Measurements from ENCODE around the gene UNC13D.
A peak's percentile ranks its signal among the peaks of the same experiment; 100 is the strongest.
"Not testable (repeated sequence)": the region's sequence is repeated elsewhere in the genome, so short reads cannot be mapped to it uniquely, and the experiment has no call there.

UNC13D gene

DNA sequence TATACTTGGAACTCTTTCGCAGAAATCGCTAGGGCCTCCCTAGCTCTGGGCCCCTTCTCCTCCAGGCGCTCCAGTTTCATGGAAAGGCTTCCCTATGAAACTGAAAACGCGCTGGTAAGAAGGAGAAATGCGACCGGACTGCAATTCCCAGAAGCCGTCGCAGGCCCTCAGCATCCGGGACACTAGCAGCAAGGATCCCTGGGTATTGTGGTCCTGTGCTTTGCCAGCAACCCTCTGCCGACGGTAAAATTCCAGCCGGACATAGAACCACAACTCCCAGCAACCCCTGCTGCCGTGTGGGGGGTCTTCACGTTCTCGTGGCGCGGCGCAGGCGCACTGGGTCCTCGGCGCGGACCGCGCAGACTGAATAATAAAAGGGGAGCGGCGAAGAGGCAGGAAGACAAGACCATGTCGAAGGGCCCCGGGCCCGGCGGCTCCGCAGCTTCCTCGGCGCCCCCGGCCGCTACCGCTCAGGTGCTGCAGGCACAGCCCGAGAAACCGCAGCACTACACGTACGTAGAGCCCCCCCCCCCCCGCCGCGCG, 59.7 kb downstream of the UNC13D start, which contains the start of gene UNK:
TSS of gene UNK (plus strand) at position 334 of the 543 bp plus-strand sequence. CDS start at position 409, 75 bp downstream.
- no peaks in the 10 kb centered on the region for H3K36me3 ChIP-seq (ENCODE audit: control insufficient read depth, insufficient read depth, low read length)
- no peaks in the 10 kb centered on the region for H3K27me3 ChIP-seq (ENCODE audit: control insufficient read depth, insufficient read depth, low read length)
- H3K4me3 ChIP-seq (ENCODE audit: low read length): peak within 1 kb of the TSS; percentile 56
- peak within 1 kb of the TSS; percentile 82 for H3K9ac ChIP-seq (ENCODE audit: low read length)
- peaks cover 33% of the 10 kb centered on the region for H3K4me1 ChIP-seq (ENCODE audit: control insufficient read depth, insufficient read depth, low read length)
- H3K9me3 ChIP-seq (ENCODE audit: control insufficient read depth, low read length): no peaks in the 10 kb centered on the region

DNA sequence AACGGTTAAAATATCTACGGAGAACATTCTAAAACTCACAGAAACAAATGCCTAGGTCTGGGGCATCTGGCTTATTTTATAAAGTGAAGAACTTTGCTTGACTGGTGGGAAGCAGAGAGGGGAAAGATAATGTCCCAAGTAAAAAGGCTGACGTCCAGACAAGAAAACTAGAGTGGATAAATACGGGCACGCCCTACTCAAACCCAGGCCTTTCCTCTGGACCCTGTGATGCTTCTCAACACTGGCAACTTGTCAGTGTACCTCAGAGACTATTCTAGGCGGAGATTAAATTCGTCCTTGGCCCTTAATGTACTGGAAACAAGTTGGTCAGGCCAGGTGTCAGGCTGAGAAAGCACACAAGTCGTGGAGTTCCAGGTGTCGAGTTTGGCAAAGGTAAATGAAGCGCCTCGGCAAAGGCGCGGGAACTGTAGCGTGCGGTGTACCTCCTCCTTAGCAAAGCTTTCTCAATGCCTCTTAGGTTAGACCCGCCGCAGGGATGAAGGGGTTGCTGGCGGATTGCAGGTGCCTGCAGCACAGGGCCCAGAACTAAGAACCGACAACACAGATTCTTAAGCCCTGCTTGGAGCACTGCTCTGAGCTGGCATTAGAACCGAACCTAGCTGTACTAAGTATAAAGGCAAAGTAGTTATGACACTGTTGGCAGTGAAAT, 60.3 kb downstream of the UNC13D start:
- Histone ChIP-seq H3K9ac (ENCODE audit: low read length) (peak overlapping the region; percentile 82), H3K4me3 (ENCODE audit: low read length) (peak overlapping the region; percentile 56), H3K4me1 (ENCODE audit: control insufficient read depth, insufficient read depth, low read length) (peaks cover 33% of the 10 kb centered on the region)

DNA sequence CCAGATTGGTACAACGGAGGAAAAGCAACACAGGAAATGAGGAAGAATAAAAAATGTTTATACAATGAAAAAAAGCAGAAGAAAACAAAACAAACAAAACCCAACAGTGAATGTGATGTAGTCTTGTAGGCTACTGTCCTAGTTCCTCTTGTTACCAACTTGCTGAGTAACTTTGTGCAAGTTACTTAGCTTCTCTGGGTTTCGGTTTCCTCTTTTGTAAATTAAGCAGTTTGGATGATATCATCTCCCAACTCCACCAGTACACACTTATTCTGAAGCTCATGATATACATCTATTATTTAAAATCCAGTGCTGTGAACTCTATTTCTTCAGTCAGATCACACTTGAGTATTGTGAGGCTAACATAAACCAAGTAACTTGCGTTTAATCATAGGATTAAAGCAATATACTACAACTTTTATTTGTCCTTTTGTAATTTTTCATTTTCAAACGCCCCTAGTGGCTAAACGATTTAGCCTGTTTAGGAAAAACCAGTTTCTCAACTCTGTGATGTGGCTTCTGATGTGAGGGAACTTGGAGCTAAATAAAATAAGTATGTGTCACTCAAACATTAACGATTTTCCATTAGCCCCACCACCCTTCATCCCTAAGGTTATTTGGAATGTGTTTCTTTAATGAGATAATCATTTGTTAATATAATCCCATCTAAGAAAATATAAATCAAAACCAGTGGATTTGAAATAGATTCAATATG, 61.0 kb downstream of the UNC13D start:
- Histone ChIP-seq H3K27me3 (ENCODE audit: control insufficient read depth, insufficient read depth, low read length) (no peaks in the 10 kb centered on the region), H3K36me3 (ENCODE audit: control insufficient read depth, insufficient read depth, low read length) (no peaks in the 10 kb centered on the region), H3K4me3 (ENCODE audit: low read length) (no peak overlapping the region), H3K9me3 (ENCODE audit: control insufficient read depth, low read length) (no peaks in the 10 kb centered on the region), H3K4me1 (ENCODE audit: control insufficient read depth, insufficient read depth, low read length) (peaks cover 33% of the 10 kb centered on the region), H3K9ac (ENCODE audit: low read length) (peak overlapping the region; percentile 82)

More for the DNA sequence above, 60.3 kb downstream of the UNC13D start:
- Histone ChIP-seq H3K36me3 (ENCODE audit: control insufficient read depth, insufficient read depth, low read length) (no peaks in the 10 kb centered on the region), H3K27me3 (ENCODE audit: control insufficient read depth, insufficient read depth, low read length) (no peaks in the 10 kb centered on the region), H3K9me3 (ENCODE audit: control insufficient read depth, low read length) (no peaks in the 10 kb centered on the region)

DNA sequence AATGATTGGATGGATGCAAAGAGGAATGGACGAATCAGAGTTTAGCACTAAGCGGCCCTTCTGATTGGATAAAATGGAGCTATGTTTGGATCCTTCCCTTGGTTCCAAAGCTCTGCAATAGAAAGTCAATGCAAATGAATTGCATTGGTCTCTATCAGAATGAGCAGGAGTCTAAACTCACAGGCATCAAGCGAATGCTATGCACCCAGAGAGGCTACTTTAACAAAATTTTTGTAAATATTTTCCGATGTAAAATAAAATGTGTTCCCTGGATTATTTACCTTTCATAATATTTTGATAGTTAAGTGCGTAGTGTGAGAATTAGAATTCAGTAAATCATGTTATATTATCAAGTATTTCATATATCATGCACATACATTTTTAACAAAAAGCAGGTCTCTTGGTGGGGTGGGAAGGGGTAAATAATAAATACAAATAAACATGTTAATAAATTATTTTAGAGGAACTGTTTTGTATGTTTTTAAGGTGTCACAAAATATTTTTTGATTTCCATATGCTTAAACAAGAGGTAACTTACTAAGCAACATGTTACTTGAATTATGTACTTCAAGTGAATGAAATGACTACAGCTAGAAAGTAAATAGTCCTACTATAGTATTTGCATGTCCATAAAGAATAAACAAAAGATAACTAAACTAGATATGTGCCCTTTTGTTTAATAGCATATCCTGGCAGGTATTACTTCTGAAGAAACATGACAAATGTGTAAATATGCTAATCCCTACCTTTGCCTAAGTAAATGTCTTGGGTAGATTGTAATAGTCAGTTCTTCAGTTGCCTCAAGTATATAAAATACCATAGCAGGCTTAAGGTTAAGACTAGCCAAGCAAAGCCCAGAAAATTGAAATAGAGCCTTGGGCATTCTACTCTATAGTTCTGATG, 64.0 kb downstream of the UNC13D start:
- H3K9ac ChIP-seq (ENCODE audit: low read length): no peak overlapping the region

DNA sequence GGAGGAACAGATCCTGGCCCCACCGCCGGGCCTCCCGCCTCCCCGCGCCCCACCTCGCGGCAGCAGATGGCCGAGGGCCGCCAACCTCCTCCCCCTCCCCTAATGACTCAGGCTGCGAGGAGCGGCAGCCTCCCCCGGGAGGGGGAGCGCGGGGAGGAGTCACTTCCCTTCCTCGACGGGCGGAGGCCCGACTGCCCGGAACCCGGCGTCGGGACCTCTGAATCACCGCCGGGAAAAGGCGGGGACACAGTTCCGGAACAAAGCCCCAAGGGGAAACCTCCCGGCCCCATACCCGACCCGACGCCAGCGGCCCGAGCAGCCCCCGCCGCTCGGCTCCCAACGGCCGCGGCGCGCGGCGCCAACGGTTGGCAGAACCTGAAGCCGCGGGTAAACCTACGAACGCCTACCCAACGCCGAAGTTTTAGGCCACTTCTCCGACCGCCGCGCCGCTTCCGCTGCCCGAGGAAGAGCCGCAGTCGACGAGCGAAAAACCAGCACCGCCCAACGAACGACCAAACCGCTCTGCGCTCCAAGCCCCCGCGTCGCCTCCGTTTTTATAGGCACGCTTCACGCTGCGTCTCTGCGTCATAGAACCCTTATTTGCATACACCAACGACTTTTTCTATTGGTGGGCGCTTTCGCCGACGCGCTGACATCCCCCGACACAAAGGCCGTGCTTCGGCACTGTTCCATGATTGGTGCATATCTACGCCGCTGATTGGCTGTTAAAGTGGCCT, 64.8 kb downstream of the UNC13D start:
- Histone ChIP-seq H3K9me3 (ENCODE audit: control insufficient read depth, low read length) (no peaks in the 10 kb centered on the region), H3K4me1 (ENCODE audit: control insufficient read depth, insufficient read depth, low read length) (peaks cover 16% of the 10 kb centered on the region), H3K27me3 (ENCODE audit: control insufficient read depth, insufficient read depth, low read length) (no peaks in the 10 kb centered on the region), H3K4me3 (ENCODE audit: low read length) (peak overlapping the region; percentile 75), H3K9ac (ENCODE audit: low read length) (peak overlapping the region; percentile 92), H3K36me3 (ENCODE audit: control insufficient read depth, insufficient read depth, low read length) (no peaks in the 10 kb centered on the region)

More for the DNA sequence above, 64.0 kb downstream of the UNC13D start:
- no peaks in the 10 kb centered on the region for H3K36me3 ChIP-seq (ENCODE audit: control insufficient read depth, insufficient read depth, low read length)
- no peak overlapping the region for H3K4me3 ChIP-seq (ENCODE audit: low read length)
- no peaks in the 10 kb centered on the region for H3K27me3 ChIP-seq (ENCODE audit: control insufficient read depth, insufficient read depth, low read length)
- H3K9me3 ChIP-seq (ENCODE audit: control insufficient read depth, low read length): no peaks in the 10 kb centered on the region
- peaks cover 18% of the 10 kb centered on the region for H3K4me1 ChIP-seq (ENCODE audit: control insufficient read depth, insufficient read depth, low read length)

DNA sequence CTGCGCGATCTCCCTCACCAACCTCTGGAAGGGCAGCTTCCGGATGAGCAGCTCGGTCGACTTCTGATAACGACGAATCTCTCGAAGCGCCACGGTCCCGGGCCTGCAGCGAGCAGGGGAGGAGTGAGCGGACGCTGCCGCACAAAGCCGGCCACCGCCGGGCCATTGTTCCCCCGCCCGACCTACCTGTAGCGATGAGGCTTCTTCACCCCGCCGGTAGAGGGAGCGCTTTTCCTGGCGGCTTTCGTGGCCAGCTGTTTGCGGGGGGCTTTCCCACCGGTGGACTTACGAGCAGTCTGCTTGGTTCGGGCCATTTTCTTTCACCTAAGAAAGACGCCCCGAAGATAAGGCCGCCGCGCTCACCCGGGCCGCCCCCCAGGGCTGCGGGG, 65.3 kb downstream of the UNC13D start:
- peak overlapping the region; percentile 75 for H3K4me3 ChIP-seq (ENCODE audit: low read length)

DNA sequence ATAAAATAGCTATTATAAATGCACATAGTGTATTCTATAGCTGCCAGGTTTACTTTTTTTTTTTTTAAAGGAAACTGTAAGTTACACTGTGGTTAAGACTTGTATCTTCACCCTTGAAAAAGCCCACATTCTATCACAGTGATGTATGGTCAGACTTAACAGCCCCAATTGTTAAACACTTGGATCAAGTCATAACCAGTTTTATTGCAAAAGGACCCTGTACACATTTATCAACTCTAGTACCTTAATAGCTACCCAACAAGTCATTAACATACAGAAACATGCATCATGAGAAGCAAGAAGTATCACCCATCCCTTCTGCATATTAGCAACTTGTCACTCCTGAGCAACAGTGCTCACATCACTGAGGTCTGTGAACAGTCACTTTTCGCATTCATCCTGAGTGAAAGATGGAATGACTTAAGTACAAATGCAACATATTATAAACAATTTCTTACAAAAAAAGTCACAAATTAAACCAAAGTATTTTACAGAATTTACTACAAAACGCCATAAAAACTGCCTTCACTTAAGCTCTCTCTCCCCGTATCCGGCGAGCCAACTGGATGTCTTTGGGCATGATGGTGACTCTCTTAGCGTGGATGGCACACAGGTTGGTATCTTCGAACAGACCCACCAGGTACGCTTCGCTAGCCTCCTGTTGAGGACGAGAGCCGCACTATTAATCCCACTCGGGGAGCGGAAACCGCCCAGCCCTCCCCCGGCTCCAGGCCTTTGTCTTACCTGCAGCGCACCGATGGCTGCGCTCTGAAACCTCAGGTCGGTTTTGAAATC, 65.9 kb downstream of the UNC13D start:
- not testable (repeated sequence) for H3K4me1 ChIP-seq (ENCODE audit: control insufficient read depth, insufficient read depth, low read length); H3K36me3 ChIP-seq (ENCODE audit: control insufficient read depth, insufficient read depth, low read length)
- H3K4me3 ChIP-seq (ENCODE audit: low read length): peak overlapping the region; percentile 75

More for the DNA sequence above, 65.3 kb downstream of the UNC13D start:
- Histone ChIP-seq H3K9ac (ENCODE audit: low read length) (peak overlapping the region; percentile 92), H3K36me3 (ENCODE audit: control insufficient read depth, insufficient read depth, low read length) (no peaks in the 10 kb centered on the region), H3K9me3 (ENCODE audit: control insufficient read depth, low read length) (no peaks in the 10 kb centered on the region), H3K27me3 (ENCODE audit: control insufficient read depth, insufficient read depth, low read length) (no peaks in the 10 kb centered on the region), H3K4me1 (ENCODE audit: control insufficient read depth, insufficient read depth, low read length) (peaks cover 12% of the 10 kb centered on the region)

DNA sequence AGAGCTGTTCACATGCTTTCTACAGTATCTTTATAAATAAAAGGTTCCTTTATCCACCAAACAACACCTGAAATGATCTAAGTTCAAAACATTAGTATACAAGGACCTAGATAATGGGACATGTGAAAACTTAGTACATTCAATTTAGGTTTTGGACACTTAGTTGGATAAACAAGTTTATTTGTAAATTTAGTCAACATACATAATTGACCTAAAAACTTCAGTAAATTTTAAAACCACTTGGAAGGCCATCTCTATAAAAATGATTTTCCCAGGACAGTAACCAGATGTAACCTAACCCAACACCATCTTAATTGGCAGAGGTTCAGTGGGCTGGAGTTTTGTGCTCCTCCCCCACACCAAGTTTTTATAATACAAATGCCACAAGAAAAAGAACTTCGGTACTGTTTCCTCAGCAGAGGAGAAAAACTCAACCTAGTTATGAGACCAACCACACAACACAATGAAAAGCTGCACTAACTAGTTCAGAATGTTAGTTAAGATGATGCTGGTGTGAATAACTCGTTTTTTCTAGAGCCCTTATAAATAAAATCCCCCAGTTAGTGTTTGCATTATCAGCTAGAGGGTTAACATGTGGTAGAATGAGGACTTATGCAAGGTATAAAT, 66.8 kb downstream of the UNC13D start:
- no peaks in the 10 kb centered on the region for H3K9me3 ChIP-seq (ENCODE audit: control insufficient read depth, low read length)
- H3K9ac ChIP-seq (ENCODE audit: low read length): no peak overlapping the region
- H3K4me1 ChIP-seq (ENCODE audit: control insufficient read depth, insufficient read depth, low read length): peaks cover under 1% of the 10 kb centered on the region
- H3K27me3 ChIP-seq (ENCODE audit: control insufficient read depth, insufficient read depth, low read length): no peaks in the 10 kb centered on the region
- peak overlapping the region; percentile 75 for H3K4me3 ChIP-seq (ENCODE audit: low read length)
- no peaks in the 10 kb centered on the region for H3K36me3 ChIP-seq (ENCODE audit: control insufficient read depth, insufficient read depth, low read length)

More for the DNA sequence above, 65.9 kb downstream of the UNC13D start:
- peak overlapping the region; percentile 92 for H3K9ac ChIP-seq (ENCODE audit: low read length)
- H3K27me3 ChIP-seq (ENCODE audit: control insufficient read depth, insufficient read depth, low read length); H3K9me3 ChIP-seq (ENCODE audit: control insufficient read depth, low read length): not testable (repeated sequence)

All from mucosa of stomach (tissue), 1 donor.